K562 (cell line): ENCODE measurements around the gene ACOX1. TPM values are rescaled to one million over a fixed set of nuclear protein-coding genes. Genes with fewer than 3 reads are reported as not detected.
A peak's percentile ranks its signal among the peaks of the same experiment; 100 is the strongest.

Experiments
- ATF7 ChIP-seq: fragments of 450-650 bp; IDR thresholded peaks from 2 replicates; pipeline ENCODE4 v1.7.1; 2014; ENCODE audit warnings: mild to moderate bottlenecking, moderate library complexity
- BMI1 ChIP-seq: fragments of 150-350 bp; IDR thresholded peaks from 2 replicates; pipeline ENCODE4 v1.6.1; 2014; ENCODE audit warnings: low read length
- CBFB ChIP-seq: sonication (generic); formaldehyde crosslinking; IDR thresholded peaks from 2 replicates; pipeline ENCODE4 v1.4.0; 2020; ENCODE audit warnings: mild to moderate bottlenecking, missing genetic modification reagents
- EP400 ChIP-seq: fragments of 450-650 bp; IDR thresholded peaks from 2 replicates; pipeline ENCODE4 v1.6.1; 2017; ENCODE audit warnings: antibody characterized with exemption, mild to moderate bottlenecking, moderate library complexity
- GATAD2A ChIP-seq: fragments of 450-650 bp; IDR thresholded peaks from 2 replicates; pipeline ENCODE4 v1.6.1; 2017
- HCFC1 ChIP-seq: IDR thresholded peaks from 2 replicates; pipeline ENCODE4 v1.6.1; 2012; ENCODE audit warnings: low read depth, low read length, improper control_type of control experiment
- KDM1A ChIP-seq, 2 experiments: fragments of 450-650 bp; IDR thresholded peaks; 2 replicates each; pipeline ENCODE4 v1.6.1; 2016; ENCODE audit warnings: mild to moderate bottlenecking in 2 of 2
- KDM4B ChIP-seq, 2 experiments: fragments of 450-650 bp in 1 of 2; sonication (generic) in 1 of 2; IDR thresholded peaks; 2 replicates each; pipeline ENCODE4 v1.6.1; 2016 to 2017; ENCODE audit warnings: borderline replicate concordance in 2 of 2, antibody characterized with exemption in 1 of 2, low read depth in 1 of 2, mild to moderate bottlenecking in 1 of 2
- MAZ ChIP-seq, 2 experiments: fragments of 450-650 bp in 1 of 2; sonication (generic) in 1 of 2; formaldehyde crosslinking; IDR thresholded peaks in 1 of 2; conservative IDR thresholded peaks in 1 of 2; 2 replicates each; pipeline versions ENCODE4 v1.4.0 to v1.5.0; 2020; ENCODE audit warnings: mild to moderate bottlenecking in 1 of 2, missing genetic modification reagents in 1 of 2
- MIER1 ChIP-seq: fragments of 450-650 bp; IDR thresholded peaks from 2 replicates; pipeline ENCODE4 v1.6.1; 2016; ENCODE audit warnings: antibody characterized with exemption, mild to moderate bottlenecking, low read depth
- PHB2 ChIP-seq: fragments of 450-650 bp; IDR thresholded peaks from 2 replicates; pipeline ENCODE4 v1.6.1; 2017; ENCODE audit warnings: low read depth
- POLR2AphosphoS2 ChIP-seq: IDR thresholded peaks from 2 replicates; pipeline ENCODE4 v1.6.1; 2012; ENCODE audit warnings: low read length, improper control_type of control experiment
- RNF2 ChIP-seq: sonication (generic); IDR thresholded peaks from 2 replicates; pipeline ENCODE4 v1.6.1; 2016
- SPI1 ChIP-seq: IDR thresholded peaks from 2 replicates; pipeline ENCODE4 v1.6.1; 2011; ENCODE audit warnings: low read depth, low read length, control low read depth, borderline replicate concordance
- SRSF7 ChIP-seq: fragments of 200-400 bp; formaldehyde crosslinking; optimal IDR thresholded peaks from 2 replicates; pipeline ENCODE3; 2017; ENCODE audit warnings: mild to moderate bottlenecking, low read depth, low read length
- STAG1 ChIP-seq: sonication (generic); formaldehyde crosslinking; IDR thresholded peaks from 2 replicates; pipeline ENCODE4 v1.5.0; 2020; ENCODE audit warnings: missing genetic modification reagents, borderline replicate concordance
- TAF15 ChIP-seq: fragments of 200-400 bp; formaldehyde crosslinking; IDR thresholded peaks from 2 replicates; pipeline ENCODE4 v1.6.1; 2017; ENCODE audit warnings: mild to moderate bottlenecking, low read depth, low read length, moderate library complexity
- ZEB2 ChIP-seq: fragments of 450-650 bp; IDR thresholded peaks from 2 replicates; pipeline ENCODE4 v1.6.1; 2016
- ZNF184 ChIP-seq: sonication (generic); formaldehyde crosslinking; IDR thresholded peaks from 2 replicates; pipeline ENCODE4 v1.5.0; 2020; ENCODE audit warnings: missing genetic modification reagents
- ZNF551 ChIP-seq: fragments of 250-450 bp; sonication (Bioruptor Pico); IDR thresholded peaks from 2 replicates; pipeline ENCODE4 v1.5.0; 2021; ENCODE audit warnings: mild to moderate bottlenecking, moderate library complexity
- ZNF589 ChIP-seq: fragments of 200-800 bp; sonication (Bioruptor generic); IDR thresholded peaks from 2 replicates; pipeline ENCODE4 v1.6.1; 2016; ENCODE audit warnings: low read depth, missing genetic modification characterization, missing compliant biosample characterization
- ZNF644 ChIP-seq: fragments of 200-800 bp; sonication (Bioruptor generic); IDR thresholded peaks from 2 replicates; pipeline ENCODE4 v1.6.1; 2016; ENCODE audit warnings: low read depth, missing genetic modification characterization, missing compliant biosample characterization
- polyA plus RNA-seq, 8 experiments: library from polyadenylated mRNA; depleted of rRNA in 4 of 8; stranded (reverse) in 5 of 8; unstranded in 3 of 8; fragments of >200 nt; fragmentation: Nextera tagmentation in 2 of 8; fragmentation: Illumina TruSeq in 1 of 8; extraction: Ambion mirVana in 2 of 8; extraction: Trizol in 1 of 8; gene quantifications; 2 replicates each; pipeline versions ENCODE4 v1.2.1 to v1.2.3, GENCODE V29; 2011 to 2014; ENCODE audit warnings: inconsistent platforms in 1 of 8, missing spikeins in 1 of 8
- total RNA-seq, 7 experiments: library from RNA; depleted of rRNA in 6 of 7; stranded (reverse); fragments of >200 nt in 6 of 7; fragmentation: Illumina TruSeq in 2 of 7; extraction: Trizol in 2 of 7; gene quantifications; 2 replicates each; pipeline versions ENCODE4 v1.2.1 to v1.2.3, GENCODE V29; 2011 to 2021; ENCODE audit warnings: low replicate concordance in 1 of 7
- TF ChIP-seq, protein P1 (sequence below): fragments of 250-450 bp; sonication (Bioruptor Pico); IDR thresholded peaks from 2 replicates; pipeline ENCODE4 v1.8.0; 2021; ENCODE audit warnings: moderate library complexity, mild to moderate bottlenecking, inconsistent platforms
- TF ChIP-seq, protein P2 (sequence below): IDR thresholded peaks from 2 replicates; pipeline ENCODE4 v1.6.1; 2016; ENCODE audit warnings: missing genetic modification characterization, missing compliant biosample characterization
- TF ChIP-seq, protein P3 (sequence below): fragments of 250-450 bp; sonication (Bioruptor Pico); IDR thresholded peaks from 2 replicates; pipeline ENCODE4 v1.5.0; 2021
- TF ChIP-seq, protein P4 (sequence below): fragments of 450-650 bp; formaldehyde crosslinking; IDR thresholded peaks from 2 replicates; pipeline ENCODE4 v1.4.0; 2020; ENCODE audit warnings: mild to moderate bottlenecking

ACOX1 gene
- total and polyA plus RNA-seq, 9 of the 15 experiments (the other 6 are each of a cell fraction or from before 2014, with no cell fraction given): 7.8 to 24.1 (median 14.5) TPM

DNA sequence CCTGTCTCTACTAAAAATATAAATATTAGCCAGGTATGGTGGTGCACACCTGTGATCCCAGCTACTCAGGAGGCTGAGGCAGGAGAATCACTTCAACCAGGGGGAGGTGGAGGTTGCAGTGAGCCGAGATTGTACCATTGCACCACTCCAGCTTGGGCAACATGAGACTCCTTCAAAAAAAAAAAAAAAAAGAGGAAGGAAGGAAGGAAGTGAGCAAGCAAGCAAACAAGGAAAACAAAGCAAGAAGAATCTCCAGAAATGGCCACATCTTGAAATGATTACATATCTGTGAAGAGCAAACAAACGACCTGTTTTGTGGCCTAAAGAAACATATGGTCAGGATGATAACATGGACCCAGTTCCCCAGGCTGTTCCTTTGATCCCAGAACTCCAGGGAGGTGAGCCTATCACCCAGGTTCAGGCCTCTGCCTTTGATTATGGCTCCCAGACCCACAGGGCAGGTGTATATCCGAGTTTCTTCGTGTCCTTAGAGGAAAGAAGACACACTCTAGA is 8.9 kb downstream of the ACOX1 start (continued):
- TF ChIP-seq, protein P1, sequence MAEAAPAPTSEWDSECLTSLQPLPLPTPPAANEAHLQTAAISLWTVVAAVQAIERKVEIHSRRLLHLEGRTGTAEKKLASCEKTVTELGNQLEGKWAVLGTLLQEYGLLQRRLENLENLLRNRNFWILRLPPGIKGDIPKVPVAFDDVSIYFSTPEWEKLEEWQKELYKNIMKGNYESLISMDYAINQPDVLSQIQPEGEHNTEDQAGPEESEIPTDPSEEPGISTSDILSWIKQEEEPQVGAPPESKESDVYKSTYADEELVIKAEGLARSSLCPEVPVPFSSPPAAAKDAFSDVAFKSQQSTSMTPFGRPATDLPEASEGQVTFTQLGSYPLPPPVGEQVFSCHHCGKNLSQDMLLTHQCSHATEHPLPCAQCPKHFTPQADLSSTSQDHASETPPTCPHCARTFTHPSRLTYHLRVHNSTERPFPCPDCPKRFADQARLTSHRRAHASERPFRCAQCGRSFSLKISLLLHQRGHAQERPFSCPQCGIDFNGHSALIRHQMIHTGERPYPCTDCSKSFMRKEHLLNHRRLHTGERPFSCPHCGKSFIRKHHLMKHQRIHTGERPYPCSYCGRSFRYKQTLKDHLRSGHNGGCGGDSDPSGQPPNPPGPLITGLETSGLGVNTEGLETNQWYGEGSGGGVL: no peak
- peak; percentile 45; the same call in 1 of the 2 replicates for TF ChIP-seq RNF2
- TF ChIP-seq STAG1 (CRISPR knock-in tag): no peak
- 0 out of 2 replicates have a peak, but pooled peaks have one; percentile 24 for TF ChIP-seq EP400
- TF ChIP-seq, protein P2, sequence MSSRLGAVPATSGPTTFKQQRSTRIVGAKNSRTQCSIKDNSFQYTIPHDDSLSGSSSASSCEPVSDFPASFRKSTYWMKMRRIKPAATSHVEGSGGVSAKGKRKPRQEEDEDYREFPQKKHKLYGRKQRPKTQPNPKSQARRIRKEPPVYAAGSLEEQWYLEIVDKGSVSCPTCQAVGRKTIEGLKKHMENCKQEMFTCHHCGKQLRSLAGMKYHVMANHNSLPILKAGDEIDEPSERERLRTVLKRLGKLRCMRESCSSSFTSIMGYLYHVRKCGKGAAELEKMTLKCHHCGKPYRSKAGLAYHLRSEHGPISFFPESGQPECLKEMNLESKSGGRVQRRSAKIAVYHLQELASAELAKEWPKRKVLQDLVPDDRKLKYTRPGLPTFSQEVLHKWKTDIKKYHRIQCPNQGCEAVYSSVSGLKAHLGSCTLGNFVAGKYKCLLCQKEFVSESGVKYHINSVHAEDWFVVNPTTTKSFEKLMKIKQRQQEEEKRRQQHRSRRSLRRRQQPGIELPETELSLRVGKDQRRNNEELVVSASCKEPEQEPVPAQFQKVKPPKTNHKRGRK (tag): no peak
- TF ChIP-seq, protein P3, sequence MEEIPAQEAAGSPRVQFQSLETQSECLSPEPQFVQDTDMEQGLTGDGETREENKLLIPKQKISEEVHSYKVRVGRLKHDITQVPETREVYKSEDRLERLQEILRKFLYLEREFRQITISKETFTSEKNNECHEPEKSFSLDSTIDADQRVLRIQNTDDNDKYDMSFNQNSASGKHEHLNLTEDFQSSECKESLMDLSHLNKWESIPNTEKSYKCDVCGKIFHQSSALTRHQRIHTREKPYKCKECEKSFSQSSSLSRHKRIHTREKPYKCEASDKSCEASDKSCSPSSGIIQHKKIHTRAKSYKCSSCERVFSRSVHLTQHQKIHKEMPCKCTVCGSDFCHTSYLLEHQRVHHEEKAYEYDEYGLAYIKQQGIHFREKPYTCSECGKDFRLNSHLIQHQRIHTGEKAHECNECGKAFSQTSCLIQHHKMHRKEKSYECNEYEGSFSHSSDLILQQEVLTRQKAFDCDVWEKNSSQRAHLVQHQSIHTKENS (CRISPR knock-in tag): no peak
- no peak for TF ChIP-seq ZNF551 (CRISPR knock-in tag)
- peak; percentile 90; the same call in 1 of the 2 replicates for TF ChIP-seq PHB2
- TF ChIP-seq HCFC1: no peak
- TF ChIP-seq GATAD2A: no peak
- TF ChIP-seq ZNF644 (tag): peak; percentile 36; the same call in 1 of the 2 replicates
- TF ChIP-seq MAZ (CRISPR knock-in tag; conservative IDR thresholded peaks at IDR 0.05 in 1 of 2, IDR thresholded peaks at IDR 0.05 in 1 of 2): 0 out of 4 replicates have a peak, but pooled peaks of 1 of the 2 experiments have one; percentile 54
- TF ChIP-seq KDM4B (IDR thresholded peaks at IDR 0.05; ENCODE audit: borderline replicate concordance in 2 of 2, low read depth in 1 of 2): no peak
- no peak for TF ChIP-seq ZNF589 (CRISPR knock-in tag)
- peak; percentile 87 for TF ChIP-seq SPI1
- TF ChIP-seq, protein P4, sequence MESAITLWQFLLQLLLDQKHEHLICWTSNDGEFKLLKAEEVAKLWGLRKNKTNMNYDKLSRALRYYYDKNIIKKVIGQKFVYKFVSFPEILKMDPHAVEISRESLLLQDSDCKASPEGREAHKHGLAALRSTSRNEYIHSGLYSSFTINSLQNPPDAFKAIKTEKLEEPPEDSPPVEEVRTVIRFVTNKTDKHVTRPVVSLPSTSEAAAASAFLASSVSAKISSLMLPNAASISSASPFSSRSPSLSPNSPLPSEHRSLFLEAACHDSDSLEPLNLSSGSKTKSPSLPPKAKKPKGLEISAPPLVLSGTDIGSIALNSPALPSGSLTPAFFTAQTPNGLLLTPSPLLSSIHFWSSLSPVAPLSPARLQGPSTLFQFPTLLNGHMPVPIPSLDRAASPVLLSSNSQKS (CRISPR knock-in tag): no peak
- no peak for TF ChIP-seq ZNF184 (CRISPR knock-in tag)
- no peak for TF ChIP-seq SRSF7
- no peak for TF ChIP-seq BMI1
- TF ChIP-seq ATF7: peak; percentile 86
- no peak for TF ChIP-seq TAF15
- TF ChIP-seq POLR2AphosphoS2: no peak
- TF ChIP-seq ZEB2: peak; percentile 96
- TF ChIP-seq CBFB (CRISPR knock-in tag): no peak
- peak; percentile 99 for TF ChIP-seq KDM1A (IDR thresholded peaks at IDR 0.05)
- no peak for TF ChIP-seq MIER1
